SKM-1 treated with dmso at 0.1 percent for 144 hours (cell line): ENCODE results near the gene UBE4B.

Experiments used
- DNase-seq: peaks from one replicate; lab custom pipeline; 2025; ENCODE audit not compliant: unreplicated experiment; lab: John Stamatoyannopoulos, UW

UBE4B gene

GRCh38 chr1:10033359-10033845 lies 644 bp downstream of the UBE4B start:
- DNase-seq = peak; percentile 30

DNA sequence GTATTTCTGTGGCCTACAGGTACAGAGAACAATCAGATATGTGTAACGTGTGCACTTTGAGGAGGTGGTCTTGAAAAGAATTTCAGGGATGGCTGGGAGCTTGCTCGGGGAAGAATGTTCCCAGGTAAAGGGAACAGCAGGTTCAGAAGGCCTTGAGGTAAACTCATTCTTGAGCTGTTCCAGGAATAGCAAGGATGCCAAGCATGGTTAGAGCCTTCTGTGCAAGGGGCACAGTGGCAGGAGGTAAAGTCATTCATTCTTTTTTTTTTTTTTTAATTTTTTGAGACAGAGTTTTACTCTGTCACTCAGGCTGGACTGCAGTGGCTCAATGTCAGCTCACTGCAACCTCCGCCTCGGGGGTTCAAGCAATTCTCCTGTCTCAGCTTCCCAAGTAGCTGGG lies 10.0 kb downstream of the UBE4B start:
- no peak for DNase-seq

- no peak for DNase-seq
Observed at GRCh38 chr1:10045480-10046355, 13.0 kb downstream of the UBE4B start.

DNA sequence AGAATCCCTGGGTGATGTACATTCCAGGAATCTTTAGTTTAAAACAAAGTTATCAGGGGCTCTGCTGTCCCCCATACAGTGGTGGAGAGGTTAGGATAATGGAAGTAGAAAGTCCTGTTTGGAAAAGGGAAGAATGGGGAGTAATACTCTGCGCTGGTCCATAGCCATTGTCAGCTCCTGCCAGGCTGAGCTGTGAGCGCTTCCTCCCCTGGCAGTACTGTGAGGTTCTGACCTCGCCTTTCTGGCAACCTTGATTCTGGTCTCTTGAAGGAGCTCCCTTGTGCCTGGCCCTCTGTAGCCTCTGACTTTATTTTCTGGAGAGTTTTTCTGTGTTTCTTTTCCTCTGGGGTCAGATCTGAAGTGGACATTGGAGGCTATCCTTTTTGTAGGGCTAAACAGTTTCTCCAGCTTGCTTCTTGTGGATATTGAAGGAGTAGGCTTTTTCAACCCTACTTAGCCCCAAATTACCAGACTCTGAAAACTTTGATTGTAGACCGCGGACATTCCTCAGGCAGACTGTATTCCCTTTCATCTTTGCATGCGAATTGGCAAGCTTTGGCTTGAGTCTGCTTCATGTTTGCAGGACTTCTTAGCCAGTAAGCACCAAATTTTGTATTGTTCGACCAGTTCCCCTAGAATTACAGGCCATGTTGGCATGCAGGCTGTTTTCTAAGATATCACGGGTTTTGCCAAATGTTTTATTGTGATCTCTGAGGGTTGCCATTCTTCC lies 13.8 kb downstream of the UBE4B start:
- DNase-seq = no peak

GRCh38 chr1:10048601-10049000 lies 15.8 kb downstream of the UBE4B start:
- no peak for DNase-seq

DNA sequence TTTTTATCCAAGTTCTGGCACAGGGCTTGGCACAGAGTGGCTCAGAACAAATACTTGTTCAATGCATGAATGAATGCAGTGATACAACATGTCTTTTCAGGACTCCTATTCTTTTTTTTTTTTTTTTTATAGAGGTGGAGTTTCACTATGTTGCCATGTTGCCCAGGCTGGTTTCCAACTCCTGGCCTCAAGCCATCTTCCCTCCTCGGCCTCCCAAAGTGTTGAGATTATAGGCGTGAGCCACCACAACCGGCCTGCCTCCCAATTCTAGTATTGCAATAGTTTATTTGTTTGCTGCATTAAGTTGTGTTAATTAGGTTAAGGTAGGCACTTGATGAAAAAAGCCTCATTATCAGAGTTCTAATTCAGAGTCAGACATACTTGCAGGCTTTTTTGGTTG lies 17.9 kb downstream of the UBE4B start:
- DNase-seq = no peak

DNA sequence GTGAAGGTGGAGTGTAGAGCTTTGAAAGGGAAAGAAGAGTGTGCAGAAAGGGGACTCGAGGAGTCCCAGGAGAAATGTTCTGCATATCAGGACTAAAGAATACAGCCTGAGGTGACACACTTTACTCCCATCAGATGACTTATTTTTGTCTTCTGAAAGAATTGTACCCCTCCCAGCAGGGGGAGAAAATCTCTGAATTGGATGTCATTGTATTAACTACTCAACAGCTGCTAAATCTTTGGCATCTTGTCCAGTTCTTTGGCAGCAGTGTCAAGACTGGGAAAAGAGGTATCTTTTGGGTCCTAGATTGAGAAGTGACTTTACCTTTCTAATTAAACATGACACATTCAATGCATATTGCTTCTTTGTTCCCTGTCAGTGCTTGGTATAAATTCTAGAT lies 18.9 kb downstream of the UBE4B start:
- no peak for DNase-seq

- no peak for DNase-seq
Observed at GRCh38 chr1:10052347-10052746, 19.6 kb downstream of the UBE4B start.

GRCh38 chr1:10054465-10054864 lies 21.7 kb downstream of the UBE4B start:
- DNase-seq = no peak

- DNase-seq = no peak
Observed at GRCh38 chr1:10056599-10056987, 23.8 kb downstream of the UBE4B start.

DNA sequence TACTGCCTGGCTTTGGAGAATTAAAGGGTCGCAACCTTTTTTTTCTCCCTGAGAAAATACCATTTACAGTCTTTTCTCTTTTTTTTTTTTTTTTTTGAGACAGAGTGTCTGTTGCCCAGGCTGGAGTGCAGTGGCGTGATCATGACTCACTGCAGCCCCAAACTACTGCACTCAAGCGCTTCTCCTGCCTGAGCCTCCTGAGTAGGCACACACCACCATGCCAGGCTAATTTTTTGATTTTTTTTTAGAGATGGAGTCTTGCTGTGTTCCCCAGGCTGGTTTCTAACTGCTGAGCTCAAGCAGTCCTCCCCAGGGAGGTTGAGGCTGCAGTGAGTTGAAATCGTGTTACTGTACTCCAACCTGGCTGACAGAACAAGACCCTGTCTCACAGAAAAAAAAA lies 24.6 kb downstream of the UBE4B start:
- DNase-seq = no peak

- DNase-seq = no peak
Observed at GRCh38 chr1:10057796-10058195, 25.0 kb downstream of the UBE4B start.

DNA sequence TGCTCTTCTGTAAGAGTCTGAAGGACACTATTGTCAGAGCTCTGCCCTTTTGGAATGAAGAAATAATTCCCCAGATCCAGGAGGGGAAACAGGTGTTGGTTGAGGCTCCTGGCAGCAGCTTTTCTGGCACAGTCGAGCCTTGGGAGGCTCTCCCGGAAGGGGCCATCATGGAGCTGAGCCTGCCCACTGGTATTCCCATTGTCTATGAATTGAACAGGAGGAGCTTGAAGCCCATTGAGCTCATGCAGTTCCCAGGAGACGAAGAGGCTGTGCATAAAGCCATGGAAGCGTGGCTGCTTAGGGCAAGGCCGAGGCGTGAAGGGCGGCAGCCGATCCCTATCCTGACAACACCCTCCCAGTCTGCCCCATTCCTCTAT lies 26.6 kb downstream of the UBE4B start:
- no peak for DNase-seq

- DNase-seq = no peak
Observed at GRCh38 chr1:10060311-10061100, 27.7 kb downstream of the UBE4B start.

GRCh38 chr1:10061276-10061675 lies 28.5 kb downstream of the UBE4B start:
- no peak for DNase-seq

GRCh38 chr1:10063878-10064277 lies 31.1 kb downstream of the UBE4B start:
- DNase-seq = no peak

- DNase-seq = no peak
Observed at GRCh38 chr1:10064416-10065343, 31.9 kb downstream of the UBE4B start.

- peak; percentile 50 for DNase-seq
Observed at GRCh38 chr1:10065344-10065685, 32.6 kb downstream of the UBE4B start.

DNA sequence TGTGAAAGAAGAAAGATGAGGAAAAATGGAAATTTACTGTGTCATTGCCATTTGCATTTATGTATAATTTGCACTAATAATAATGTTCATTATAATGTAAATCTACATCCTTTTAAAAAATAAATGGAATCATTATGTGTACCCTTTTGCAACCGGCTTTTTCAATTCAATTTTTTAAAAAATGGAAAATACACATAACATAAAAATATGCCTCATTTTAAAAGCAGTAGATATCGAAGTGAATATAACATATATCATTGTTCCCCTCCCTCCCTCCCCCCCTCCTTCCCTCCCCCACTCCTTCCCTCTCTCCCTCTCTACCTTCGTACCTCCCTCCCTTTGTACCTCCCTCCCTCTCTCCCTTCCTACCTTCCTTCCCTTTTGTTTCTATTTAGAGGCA lies 33.0 kb downstream of the UBE4B start:
- no peak for DNase-seq

- DNase-seq = no peak
Observed at GRCh38 chr1:10068605-10069294, 36.0 kb downstream of the UBE4B start.
